Measurements from ENCODE around the gene IQCK.

Gene IQCK

GRCh38 chr16:19841184-19841583 is 123.1 kb downstream of the IQCK start:
- DNase-seq: no peak

GRCh38 chr16:19842426-19843157 is 124.5 kb downstream of the IQCK start:
- DNase-seq: no peak

GRCh38 chr16:19843371-19843770 is 125.3 kb downstream of the IQCK start:
- no peak for DNase-seq

- DNase-seq: no peak
Measured at GRCh38 chr16:19844945-19845641, 127.0 kb downstream of the IQCK start.

- DNase-seq: no peak
Measured at GRCh38 chr16:19846436-19846835, 128.4 kb downstream of the IQCK start.

- DNase-seq: no peak
Measured at GRCh38 chr16:19848756-19849155, 130.7 kb downstream of the IQCK start.

GRCh38 chr16:19850131-19850817 is 132.2 kb downstream of the IQCK start:
- no peak for DNase-seq

- no peak for DNase-seq
Measured at GRCh38 chr16:19851476-19851875, 133.4 kb downstream of the IQCK start.

GRCh38 chr16:19853132-19853741 is 135.2 kb downstream of the IQCK start:
- DNase-seq: no peak

GRCh38 chr16:19853742-19854542 is 135.9 kb downstream of the IQCK start:
- DNase-seq: no peak

- DNase-seq: no peak
Measured at GRCh38 chr16:19854543-19854876, 136.4 kb downstream of the IQCK start.

- no peak for DNase-seq
Measured at GRCh38 chr16:19856120-19856519, 138.0 kb downstream of the IQCK start.

GRCh38 chr16:19857593-19858339 is 139.7 kb downstream of the IQCK start:
- no peak for DNase-seq

GRCh38 chr16:19858340-19859018 is 140.4 kb downstream of the IQCK start:
- DNase-seq: no peak

GRCh38 chr16:19859166-19859565 is 141.1 kb downstream of the IQCK start:
- no peak for DNase-seq

- no peak for DNase-seq
Measured at GRCh38 chr16:19859603-19860002, 141.5 kb downstream of the IQCK start.

GRCh38 chr16:19860166-19861041 is 142.3 kb downstream of the IQCK start:
- DNase-seq: no peak

GRCh38 chr16:19861133-19861532 is 143.1 kb downstream of the IQCK start:
- DNase-seq: no peak

- DNase-seq: no peak
Measured at GRCh38 chr16:19861811-19862327, 143.8 kb downstream of the IQCK start.

- DNase-seq: no peak
Measured at GRCh38 chr16:19863990-19864389, 145.9 kb downstream of the IQCK start.

Measured in activated CD4-positive, alpha-beta T cell treated with anti-CD3 and anti-CD28 coated beads for 1 hour (primary cell).